CD4-positive, alpha-beta T cell treated with Interleukin-15 for 1 hour (primary cell): ENCODE results near the gene LRRC55.

Experiments used
- DNase-seq: peaks from one replicate; pipeline ENCODE4 v3.0.0-alpha.2; 2020

Gene LRRC55

GRCh38 chr11:57203882-57204480 is 22.2 kb downstream of the LRRC55 start:
- DNase-seq: no peak

DNA sequence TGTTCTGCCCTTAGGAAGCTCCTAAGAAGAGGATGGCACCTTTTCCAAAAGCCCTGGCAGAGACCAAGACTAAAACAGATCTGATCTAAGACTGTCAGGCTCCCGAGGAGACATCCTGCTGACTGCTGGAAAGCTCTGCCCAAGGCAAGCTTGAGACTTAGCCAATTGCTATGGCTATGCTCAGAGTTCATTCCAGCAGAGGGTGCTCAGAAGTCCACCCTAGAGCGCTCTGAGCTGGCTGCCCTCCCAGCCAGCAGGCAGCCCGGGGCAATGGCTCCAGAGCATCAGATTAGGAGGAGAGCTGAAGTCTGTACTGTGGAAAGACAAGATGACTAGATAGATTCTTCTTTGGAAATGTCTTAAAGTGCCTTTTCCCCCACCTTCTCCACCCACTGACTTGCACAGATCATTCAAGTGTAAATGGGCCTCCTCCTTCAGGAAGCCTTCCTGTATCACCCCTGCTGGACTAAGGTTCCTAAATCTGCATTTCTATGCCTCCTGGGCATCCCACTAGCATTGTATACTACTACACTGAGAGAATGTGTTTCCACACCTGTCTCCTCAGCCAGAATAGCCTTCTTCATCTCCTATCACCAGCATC is 23.4 kb downstream of the LRRC55 start:
- DNase-seq: no peak

GRCh38 chr11:57207168-57207567 is 25.4 kb downstream of the LRRC55 start:
- DNase-seq: no peak

- DNase-seq: no peak
These were observed 29.0 kb downstream of the LRRC55 start for GRCh38 chr11:57210781-57211180.

DNA sequence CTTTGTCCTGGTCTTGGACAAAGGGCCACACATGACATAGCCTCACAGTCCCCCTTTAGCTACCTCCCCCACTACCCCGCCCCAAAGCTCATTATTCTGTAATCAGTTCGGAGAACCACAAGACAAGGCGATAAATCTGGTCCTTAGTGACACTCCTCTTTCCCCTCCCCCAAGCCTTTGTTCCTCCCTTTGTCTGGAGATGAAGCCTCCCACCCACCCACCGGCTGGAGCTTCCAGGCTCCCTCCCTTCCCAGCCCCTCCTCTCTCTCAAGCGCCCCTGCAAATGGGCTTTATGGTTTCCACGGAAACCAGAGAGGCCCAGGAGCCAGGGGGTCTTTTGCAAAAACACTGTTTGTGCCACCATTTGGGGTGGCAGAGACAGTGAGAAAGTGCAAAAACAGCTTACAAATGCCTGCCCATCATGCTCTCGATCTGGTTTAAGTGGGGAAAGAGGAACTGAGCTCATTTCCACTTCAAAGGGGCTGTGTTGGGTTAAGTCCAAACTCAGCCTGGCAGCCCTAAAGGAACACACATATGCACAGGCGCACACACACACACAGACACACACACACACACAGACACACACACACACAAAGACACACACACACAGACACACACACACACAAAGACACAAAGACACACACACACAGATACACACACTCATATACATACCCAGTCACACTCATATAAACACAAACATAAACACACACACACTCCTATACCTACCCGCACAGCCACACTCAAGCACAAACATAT is 31.8 kb downstream of the LRRC55 start:
- DNase-seq: no peak

DNA sequence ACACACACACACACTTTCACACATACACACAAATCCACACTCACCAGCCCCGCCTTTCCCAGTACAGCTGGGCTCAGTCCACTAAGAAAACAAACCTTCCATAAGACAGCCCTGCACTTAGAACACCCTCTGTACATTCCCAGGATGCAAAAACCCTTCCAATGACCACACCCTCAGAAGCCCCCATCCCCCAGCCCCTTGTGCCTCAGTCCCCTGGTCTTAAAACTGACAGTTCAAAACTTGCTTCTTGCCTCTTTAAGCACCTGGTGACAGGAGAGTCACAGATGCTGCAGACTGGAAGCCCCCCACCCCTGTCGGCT is 32.3 kb downstream of the LRRC55 start:
- DNase-seq: no peak

DNA sequence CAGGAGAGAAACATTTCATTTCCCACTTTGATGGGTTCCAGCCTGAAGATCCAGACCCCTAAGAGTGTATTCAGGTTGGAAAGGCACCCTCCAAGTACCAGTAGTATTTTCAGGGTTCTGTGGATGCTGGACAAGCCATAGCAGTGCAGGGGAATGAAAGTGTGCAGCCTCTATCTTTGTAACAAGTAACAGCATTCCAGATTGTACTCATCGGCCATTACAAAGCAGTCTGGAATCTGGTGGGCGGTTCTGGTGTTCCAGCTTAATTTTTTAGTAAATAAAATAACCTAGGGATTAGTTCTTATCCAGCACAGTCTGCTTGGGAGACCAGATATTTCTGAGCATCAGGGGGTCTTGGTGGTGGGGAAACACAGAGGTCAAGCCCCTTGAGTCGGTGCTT is 32.7 kb downstream of the LRRC55 start:
- no peak for DNase-seq

GRCh38 chr11:57216463-57216862 is 34.7 kb downstream of the LRRC55 start:
- DNase-seq: no peak

DNA sequence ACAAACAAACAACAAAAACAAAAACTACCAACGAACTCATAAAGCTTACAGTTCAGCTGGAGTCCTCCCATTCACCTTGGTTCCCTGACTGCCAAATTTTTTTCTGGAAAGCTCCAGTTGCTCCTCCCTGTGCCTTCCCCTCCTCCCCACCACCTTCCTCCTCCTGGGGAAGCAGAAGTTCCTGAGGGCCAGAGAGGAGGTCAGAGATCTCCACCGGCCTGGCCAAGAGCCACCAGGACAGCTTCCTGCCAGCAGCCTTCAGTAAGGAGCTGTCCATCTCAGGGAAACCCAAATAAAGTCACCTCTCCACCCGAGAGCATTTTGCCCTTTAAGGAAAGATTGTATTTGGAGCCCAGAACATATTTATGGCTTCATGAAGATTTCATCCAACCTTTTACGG is 35.3 kb downstream of the LRRC55 start:
- no peak for DNase-seq

GRCh38 chr11:57219021-57219627 is 37.4 kb downstream of the LRRC55 start:
- no peak for DNase-seq

DNA sequence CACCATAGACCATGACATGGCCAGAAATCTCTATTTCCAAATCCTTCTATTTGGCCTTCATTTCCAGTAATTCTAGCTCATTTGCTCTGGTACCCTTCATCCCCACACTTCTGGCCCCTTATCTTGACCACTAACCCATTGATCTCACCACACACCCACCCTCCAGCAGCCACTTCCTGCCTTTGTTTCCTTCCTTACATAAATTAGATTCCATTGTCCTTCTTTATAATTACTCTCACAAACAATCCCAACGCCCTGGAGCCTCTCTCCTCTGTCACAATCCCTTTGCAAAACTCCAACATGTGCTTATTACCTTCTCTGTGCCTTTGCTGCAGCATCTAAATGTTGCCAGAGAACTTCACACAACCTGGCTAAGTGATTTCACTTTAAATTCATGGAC is 40.5 kb downstream of the LRRC55 start:
- DNase-seq: no peak

DNA sequence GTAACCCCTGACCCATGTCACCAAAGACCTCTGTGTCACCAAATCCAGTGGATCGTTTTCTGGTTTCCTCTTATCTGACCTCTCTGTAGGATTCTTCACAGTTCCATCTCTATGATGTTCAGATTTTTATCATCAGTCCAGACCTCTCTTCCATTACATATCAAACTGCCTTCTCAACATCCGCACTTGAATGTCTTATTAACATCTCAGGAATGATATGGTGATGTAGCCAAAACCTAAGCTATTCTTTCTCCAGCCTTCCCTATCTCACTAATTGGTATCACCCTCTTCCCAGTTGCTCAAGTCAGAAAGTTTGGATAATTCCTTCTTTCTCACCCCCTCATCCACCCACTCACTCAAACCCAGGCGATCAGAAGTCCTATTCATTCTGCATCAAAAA is 41.8 kb downstream of the LRRC55 start:
- no peak for DNase-seq

- DNase-seq: no peak
These were observed 42.4 kb downstream of the LRRC55 start for GRCh38 chr11:57224128-57224527.

GRCh38 chr11:57224537-57224936 is 42.8 kb downstream of the LRRC55 start:
- no peak for DNase-seq

DNA sequence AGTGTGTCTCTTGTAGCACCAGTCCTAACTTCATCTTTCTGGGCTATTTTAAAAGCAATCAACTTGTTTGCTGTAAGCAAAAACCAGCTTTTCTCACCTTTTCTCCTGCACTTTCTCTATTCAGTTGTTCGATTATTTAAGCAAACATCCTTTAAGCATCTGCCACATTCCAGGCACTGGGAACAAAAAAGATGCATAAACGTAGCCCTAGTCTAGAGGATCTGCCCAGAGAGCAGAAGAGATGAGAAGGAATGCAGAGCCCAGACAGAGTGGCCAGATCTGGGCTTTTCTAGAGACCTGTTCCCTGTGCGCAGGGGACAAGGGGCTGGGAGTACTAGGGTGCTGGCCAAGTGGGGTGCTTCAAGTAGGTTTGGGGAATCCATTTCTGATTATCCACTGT is 46.8 kb downstream of the LRRC55 start:
- no peak for DNase-seq

GRCh38 chr11:57230316-57230715 is 48.6 kb downstream of the LRRC55 start:
- DNase-seq: no peak

DNA sequence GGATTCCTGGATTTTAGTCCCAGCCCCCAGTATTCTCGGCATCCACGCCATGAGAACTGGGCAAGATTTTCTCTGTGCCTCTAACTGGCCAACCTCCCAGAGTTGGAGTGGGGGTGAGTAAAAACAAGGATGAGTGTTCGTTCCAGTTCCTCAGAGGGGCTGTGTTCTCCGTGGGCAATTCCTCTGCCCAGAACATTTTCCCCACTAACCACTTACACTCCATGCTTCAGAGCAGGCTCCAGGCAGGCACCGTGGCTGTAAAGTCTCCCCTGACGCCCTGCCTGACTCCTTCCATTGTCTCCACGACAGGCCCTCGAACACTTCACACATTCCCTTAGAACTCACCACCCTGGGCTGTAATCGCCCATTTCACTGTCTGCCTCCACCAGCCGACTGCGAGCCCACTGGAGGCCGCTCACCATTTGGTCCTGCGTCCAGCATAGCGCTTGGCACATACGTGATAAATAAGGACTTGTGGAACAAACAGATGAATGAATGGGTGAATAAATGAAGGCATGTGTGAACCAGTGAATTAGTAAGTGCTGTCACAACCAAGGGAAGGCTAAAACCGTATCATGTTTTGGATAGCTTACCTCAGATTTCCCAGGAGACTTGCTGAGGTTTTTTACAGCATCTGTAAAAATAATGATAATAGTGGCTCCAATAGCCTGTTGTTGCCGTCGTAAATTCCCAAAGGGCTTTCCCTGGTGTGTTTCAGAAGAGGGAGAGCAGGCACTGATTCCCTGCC is 49.2 kb downstream of the LRRC55 start:
- DNase-seq: no peak

DNA sequence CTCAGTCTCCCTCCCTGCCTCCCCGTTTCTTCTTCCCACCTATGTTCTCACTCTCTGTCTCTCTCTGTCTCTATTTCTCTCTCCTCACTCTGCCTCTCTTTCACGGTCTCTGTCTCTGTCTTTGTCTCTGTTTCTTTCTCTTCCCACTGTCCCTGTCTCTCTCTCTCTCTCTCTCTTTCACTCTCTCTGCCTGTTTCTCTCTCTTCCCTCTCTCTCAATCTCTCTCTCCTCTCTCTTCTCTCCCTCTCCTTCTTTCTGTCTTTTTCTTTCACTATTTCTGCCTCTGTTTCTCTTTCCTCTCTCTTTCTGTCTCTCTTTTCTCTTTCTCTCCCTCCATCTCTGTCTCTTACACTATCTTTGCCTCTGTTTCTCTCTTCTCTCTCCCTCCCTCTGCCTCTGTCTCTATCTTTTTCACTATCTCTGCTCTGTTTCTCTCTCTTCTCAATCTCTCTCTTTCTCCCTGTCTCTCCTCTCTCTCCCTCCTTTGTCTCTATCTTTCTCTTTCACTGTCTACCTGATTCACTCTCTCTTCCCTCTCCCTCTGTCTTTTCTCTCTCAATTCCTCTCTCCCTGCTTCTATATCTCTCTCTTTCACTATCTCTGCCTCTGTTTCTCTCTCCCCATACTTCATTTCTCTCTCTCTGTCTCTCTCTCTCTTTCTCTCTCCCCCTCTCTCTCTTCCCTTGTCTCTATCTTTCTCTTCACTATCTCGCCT is 49.9 kb downstream of the LRRC55 start:
- DNase-seq: no peak

GRCh38 chr11:57233702-57234101 is 51.9 kb downstream of the LRRC55 start:
- no peak for DNase-seq

DNA sequence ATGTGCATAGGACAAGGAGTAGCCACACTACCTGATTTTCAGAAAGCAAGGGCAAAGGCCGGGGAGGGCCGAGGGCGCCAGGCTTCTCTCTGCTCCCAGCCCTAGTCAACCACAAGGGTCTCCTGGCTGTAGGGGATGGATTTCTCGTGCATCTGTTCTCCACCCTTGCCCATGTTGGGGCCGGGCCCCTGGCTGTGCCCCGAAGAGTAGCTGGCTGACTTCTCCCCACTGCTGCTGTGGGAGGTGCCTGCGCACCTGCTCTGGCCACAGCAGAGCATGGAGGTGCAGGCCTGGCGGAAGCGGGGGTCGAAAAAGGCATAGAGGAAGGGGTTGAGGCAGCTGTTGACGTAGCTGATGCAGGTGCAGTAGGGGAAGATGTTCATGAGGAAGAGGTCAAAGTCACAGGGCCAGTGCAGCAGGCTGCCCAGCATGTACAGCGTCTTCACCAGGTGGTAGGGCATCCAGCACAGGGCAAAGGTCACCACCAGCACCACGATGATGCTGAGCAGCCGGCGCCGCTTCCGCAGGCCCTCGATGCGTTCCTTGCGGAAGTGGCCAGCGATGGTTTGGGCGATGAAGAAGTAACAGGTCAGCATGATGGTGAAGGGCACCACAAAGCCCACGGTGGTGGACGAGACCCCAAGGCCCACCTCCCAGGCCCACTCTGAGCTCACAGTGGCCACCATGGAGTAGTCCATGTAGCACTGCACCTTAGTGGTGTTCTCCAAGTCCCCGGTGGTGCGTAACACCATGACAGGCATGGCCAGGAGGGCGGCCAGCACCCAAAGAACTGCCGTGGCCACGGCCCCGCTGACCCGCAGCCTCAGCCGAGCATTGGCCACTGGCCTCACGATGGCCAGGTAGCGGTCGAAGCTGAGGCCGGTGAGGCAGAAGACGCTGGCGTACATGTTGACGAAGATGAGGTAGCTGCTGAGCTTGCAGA is 54.3 kb downstream of the LRRC55 start:
- no peak for DNase-seq

DNA sequence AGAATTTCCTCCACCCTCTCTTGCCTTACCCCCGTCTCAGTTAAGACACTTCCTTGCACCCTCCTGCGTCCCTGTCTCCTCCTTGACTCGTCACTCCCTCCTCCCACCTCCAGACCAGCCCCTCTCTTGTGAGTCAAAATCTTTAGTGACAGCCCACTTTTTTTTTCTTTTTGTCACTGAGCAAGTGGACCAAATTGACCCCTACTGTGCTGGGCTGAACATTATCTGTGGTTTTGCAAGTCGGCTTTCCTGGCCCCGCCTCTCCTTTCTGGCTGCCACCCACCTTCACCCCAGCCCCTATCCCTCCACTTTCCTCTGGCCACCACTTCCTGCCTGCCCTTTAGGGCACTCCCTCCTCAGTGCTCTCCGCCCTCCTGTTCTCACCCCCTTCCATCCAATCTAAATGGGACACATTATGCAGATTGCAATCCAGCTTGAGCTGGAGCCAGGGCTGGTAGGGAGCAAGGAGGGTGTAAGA is 55.5 kb downstream of the LRRC55 start, which contains the start of gene APLNR:
TSS of gene APLNR (minus strand) at position 47 of the 478 bp plus-strand sequence. CDS start 246 bp downstream, outside the sequence.
- no peak for DNase-seq
